ENCODE data around the gene BTBD16. TPM values are rescaled to one million over a fixed set of nuclear protein-coding genes. Genes with fewer than 3 reads are reported as not detected.

BTBD16 gene
- total and polyA plus RNA-seq, 2 of the 4 experiments (the other 2 are of a cell fraction) = not detected

DNA sequence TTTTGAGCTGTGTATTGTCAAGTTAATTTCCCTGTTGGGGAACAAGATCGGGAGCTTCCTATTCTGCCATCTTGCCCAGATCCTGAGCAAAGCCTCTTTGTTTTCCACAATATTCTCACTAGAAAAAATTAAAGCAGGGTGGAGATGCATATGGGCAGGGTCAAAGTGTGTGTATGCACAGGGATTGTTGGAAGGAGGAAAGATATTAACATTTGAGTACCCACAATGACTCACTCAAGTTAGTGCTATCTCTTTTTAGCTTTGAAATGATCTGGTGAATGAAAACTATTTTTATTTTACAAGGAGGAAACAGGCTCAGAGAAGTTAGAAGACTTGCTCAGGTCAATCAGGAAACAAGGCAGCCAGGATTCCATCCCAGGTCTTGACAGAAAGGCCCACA, 6.7 kb upstream of the BTBD16 start:
- Histone ChIP-seq H3K36me3 (ENCODE audit: control insufficient read depth, insufficient read depth, low read length) (no peaks in the 10 kb centered on the region), H4K91ac (ENCODE audit: insufficient read depth, low read depth, low read length) (peak overlapping the region; percentile 80), H3K9ac (ENCODE audit: low read depth, low read length) (no peak overlapping the region), H2BK20ac (ENCODE audit: low read depth, low read length) (peak overlapping the region; percentile 54), H2AK9ac (replicated peaks; ENCODE audit: low read depth, low read length, poor library complexity) (peak overlapping the region; percentile 18), H3K4me3 (ENCODE audit: insufficient read depth, low read depth, low read length) (no peak overlapping the region), H2BK5ac (ENCODE audit: low read depth, low read length, poor library complexity, severe bottlenecking) (peak overlapping the region; percentile 59), H3K23ac (ENCODE audit: low read depth, low read length) (no peak overlapping the region), H2AFZ (replicated peaks; ENCODE audit: low read length, poor library complexity) (no peak overlapping the region), H3K14ac (replicated peaks; ENCODE audit: low read depth, low read length) (peak overlapping the region; percentile 34), H4K8ac (ENCODE audit: low read depth in 2 of 2, low read length in 2 of 2) (peak overlapping the region; percentile 4 to 20; a peak in 3 of 4 replicates), H3K4ac (ENCODE audit: low read depth, low read length) (peak overlapping the region; percentile 66), H3K18ac (ENCODE audit: low read depth, low read length) (peak overlapping the region; percentile 58), H2BK15ac (ENCODE audit: low read depth, low read length) (peak overlapping the region; percentile 82; the same call in 2 of the 3 replicates), H4K5ac (ENCODE audit: low read depth, low read length) (peak overlapping the region; percentile 10; the same call in 1 of the 2 replicates), H3K9me3 (ENCODE audit: control insufficient read depth, insufficient read depth, low read length) (no peaks in the 10 kb centered on the region), H3K9me1 (ENCODE audit: insufficient read depth, low read length) (peaks cover 4% of the 10 kb centered on the region; the same call in 1 of the 2 replicates), H3K4me1 (ENCODE audit: control insufficient read depth, insufficient read depth, low read length) (peaks cover 12% of the 10 kb centered on the region), H3K27me3 (ENCODE audit: control insufficient read depth, insufficient read depth, low read length) (no peaks in the 10 kb centered on the region), H2AK5ac (ENCODE audit: low read depth, low read length) (peak overlapping the region; percentile 67; the same call in 1 of the 2 replicates), H3K79me1 (ENCODE audit: low read depth in 1 of 2, low read length in 2 of 2) (peaks cover 0 to 8% of the 10 kb centered on the region in 2 experiments; a peak in 1 of 4 replicates), H3K4me2 (ENCODE audit: low read depth, low read length) (peak overlapping the region; percentile 30; the same call in 1 of the 2 replicates), H4K20me1 (ENCODE audit: insufficient read depth, low read length) (no peaks in the 10 kb centered on the region), H3K56ac (ENCODE audit: extremely low read depth, insufficient read depth, low read length) (0 out of 2 replicates have a peak overlapping the region, but pooled peaks have one; percentile 58), H2BK120ac (ENCODE audit: low read depth, low read length) (peak overlapping the region; percentile 36), H3K27ac (ENCODE audit: insufficient read depth, low read length) (peak overlapping the region; percentile 73; the same call in 1 of the 2 replicates)
- in situ Hi-C loops (cut with MboI; ENCODE audit: low sequenced_read_pairs) (no loop called here), intact Hi-C loops (cut with micrococcal nuclease) (loop anchor here (10.0 kb wide), 2 partner anchors 210 to 340 kb away; partner anchors contain the start of gene ATE1), dilution Hi-C loops (cut with HindIII; ENCODE audit: low sequenced_read_pairs, unreplicated experiment) (no loop called here)
- POLR2A ChIA-PET (ENCODE audit: unreplicated experiment) = no interaction called here
- TF ChIP-seq RFX5 (IDR thresholded peaks at IDR 0.05; ENCODE audit: low read depth, low read length) = no peak
- no peak for TF ChIP-seq RCOR1 (IDR thresholded peaks at IDR 0.05; ENCODE audit: insufficient replicate concordance, low read length)
- no peak for TF ChIP-seq RAD21 (IDR thresholded peaks at IDR 0.05; ENCODE audit: low read length)
- TF ChIP-seq BHLHE40 (IDR thresholded peaks at IDR 0.05; ENCODE audit: low read depth, low read length) = no peak
- no peak for TF ChIP-seq CEBPB (IDR thresholded peaks at IDR 0.05; ENCODE audit: low read depth, low read length)
- TF ChIP-seq, protein P1, sequence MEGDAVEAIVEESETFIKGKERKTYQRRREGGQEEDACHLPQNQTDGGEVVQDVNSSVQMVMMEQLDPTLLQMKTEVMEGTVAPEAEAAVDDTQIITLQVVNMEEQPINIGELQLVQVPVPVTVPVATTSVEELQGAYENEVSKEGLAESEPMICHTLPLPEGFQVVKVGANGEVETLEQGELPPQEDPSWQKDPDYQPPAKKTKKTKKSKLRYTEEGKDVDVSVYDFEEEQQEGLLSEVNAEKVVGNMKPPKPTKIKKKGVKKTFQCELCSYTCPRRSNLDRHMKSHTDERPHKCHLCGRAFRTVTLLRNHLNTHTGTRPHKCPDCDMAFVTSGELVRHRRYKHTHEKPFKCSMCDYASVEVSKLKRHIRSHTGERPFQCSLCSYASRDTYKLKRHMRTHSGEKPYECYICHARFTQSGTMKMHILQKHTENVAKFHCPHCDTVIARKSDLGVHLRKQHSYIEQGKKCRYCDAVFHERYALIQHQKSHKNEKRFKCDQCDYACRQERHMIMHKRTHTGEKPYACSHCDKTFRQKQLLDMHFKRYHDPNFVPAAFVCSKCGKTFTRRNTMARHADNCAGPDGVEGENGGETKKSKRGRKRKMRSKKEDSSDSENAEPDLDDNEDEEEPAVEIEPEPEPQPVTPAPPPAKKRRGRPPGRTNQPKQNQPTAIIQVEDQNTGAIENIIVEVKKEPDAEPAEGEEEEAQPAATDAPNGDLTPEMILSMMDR (conservative IDR thresholded peaks at IDR 0.05; ENCODE audit: low read depth, low read length) = no peak
- TF ChIP-seq CHD1 (IDR thresholded peaks at IDR 0.05; ENCODE audit: low read depth, low read length) = no peak
- no peak for TF ChIP-seq MAZ (IDR thresholded peaks at IDR 0.05; ENCODE audit: borderline replicate concordance, low read depth, low read length)
- TF ChIP-seq, protein P2, sequence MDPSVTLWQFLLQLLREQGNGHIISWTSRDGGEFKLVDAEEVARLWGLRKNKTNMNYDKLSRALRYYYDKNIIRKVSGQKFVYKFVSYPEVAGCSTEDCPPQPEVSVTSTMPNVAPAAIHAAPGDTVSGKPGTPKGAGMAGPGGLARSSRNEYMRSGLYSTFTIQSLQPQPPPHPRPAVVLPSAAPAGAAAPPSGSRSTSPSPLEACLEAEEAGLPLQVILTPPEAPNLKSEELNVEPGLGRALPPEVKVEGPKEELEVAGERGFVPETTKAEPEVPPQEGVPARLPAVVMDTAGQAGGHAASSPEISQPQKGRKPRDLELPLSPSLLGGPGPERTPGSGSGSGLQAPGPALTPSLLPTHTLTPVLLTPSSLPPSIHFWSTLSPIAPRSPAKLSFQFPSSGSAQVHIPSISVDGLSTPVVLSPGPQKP (IDR thresholded peaks at IDR 0.05; ENCODE audit: borderline replicate concordance, low read depth, low read length) = no peak
- no peak for TF ChIP-seq NFE2L2 (IDR thresholded peaks at IDR 0.05; ENCODE audit: low read depth, low read length)
- no peak for TF ChIP-seq MXI1 (IDR thresholded peaks at IDR 0.05; ENCODE audit: borderline replicate concordance, low read depth, low read length)
- TF ChIP-seq MAFK (IDR thresholded peaks at IDR 0.05; ENCODE audit: low read depth, low read length) = no peak
- no peak for TF ChIP-seq FOS (IDR thresholded peaks at IDR 0.05; ENCODE audit: low read depth, low read length)
- TF ChIP-seq, protein P3, sequence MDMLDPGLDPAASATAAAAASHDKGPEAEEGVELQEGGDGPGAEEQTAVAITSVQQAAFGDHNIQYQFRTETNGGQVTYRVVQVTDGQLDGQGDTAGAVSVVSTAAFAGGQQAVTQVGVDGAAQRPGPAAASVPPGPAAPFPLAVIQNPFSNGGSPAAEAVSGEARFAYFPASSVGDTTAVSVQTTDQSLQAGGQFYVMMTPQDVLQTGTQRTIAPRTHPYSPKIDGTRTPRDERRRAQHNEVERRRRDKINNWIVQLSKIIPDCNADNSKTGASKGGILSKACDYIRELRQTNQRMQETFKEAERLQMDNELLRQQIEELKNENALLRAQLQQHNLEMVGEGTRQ (IDR thresholded peaks at IDR 0.05; ENCODE audit: low read depth, low read length) = no peak
- no peak for TF ChIP-seq SMC3 (IDR thresholded peaks at IDR 0.05; ENCODE audit: low read depth, low read length)
- no peak for TF ChIP-seq POLR2A (IDR thresholded peaks at IDR 0.05; ENCODE audit: low read depth, low read length)
- WGBS, 2 experiments (ENCODE audit: extremely low coverage in 2 of 2, insufficient read length in 1 of 2) = no CpG with 5 or more reads among the region's 1 CpG
- no TSS peak for BruUV-seq (replicated peaks)
- peak; percentile 64 for ATAC-seq (ENCODE audit: low read depth)
- DNase-seq = peak; percentile 50
- CTCF ChIA-PET = interaction anchor here (0.9 to 1.5 kb wide), 4 partner anchors 10 to 213 kb away, joined by 3 to 5 read pairs (median 3); no protein-coding TSS in a partner anchor

All from IMR-90 (cell line).